ENCODE data around the gene PRKN. TPM values are rescaled to one million over a fixed set of nuclear protein-coding genes. Genes with fewer than 3 reads are reported as not detected.

Gene PRKN
- total and polyA plus RNA-seq, 2 donors (not counting 3 experiments of a cell fraction or from before 2014, with no cell fraction given), result 0.06 TPM; not detected in 1

- Histone ChIP-seq H4K20me1 (replicated peaks; ENCODE audit: control insufficient read depth, extremely low read depth, insufficient read depth, low read length) (no peaks in the 10 kb centered on the region), H3K4me3 (replicated peaks in 1 of 3; ENCODE audit: insufficient read depth in 1 of 3, low read depth in 1 of 3, low read length in 3 of 3) (no peak overlapping the region), H3K27me3 (ENCODE audit: control insufficient read depth in 2 of 2, insufficient read depth in 2 of 2, low read length in 2 of 2) (no peaks in the 10 kb centered on the region), H3K36me3 (ENCODE audit: control insufficient read depth in 2 of 2, extremely low read depth in 1 of 2, insufficient read depth in 2 of 2, low read length in 2 of 2) (no peaks in the 10 kb centered on the region), H3K4me2 (ENCODE audit: insufficient read depth, low read length) (no peak overlapping the region), H3K9ac (replicated peaks; ENCODE audit: extremely low read depth, insufficient read depth, low read length) (no peak overlapping the region), H3K9me3 (replicated peaks; ENCODE audit: control insufficient read depth, insufficient read depth, low read length) (no peaks in the 10 kb centered on the region), H2AFZ (ENCODE audit: low read depth, low read length) (no peak overlapping the region), H3K4me1 (ENCODE audit: control insufficient read depth, extremely low read depth, insufficient read depth, low read length) (no peaks in the 10 kb centered on the region), H3K27ac (ENCODE audit: insufficient read depth, low read depth, low read length) (no peak overlapping the region), H3K79me2 (ENCODE audit: control insufficient read depth, insufficient read depth, low read length) (no peaks in the 10 kb centered on the region), H3K9me1 (replicated peaks; ENCODE audit: control insufficient read depth, extremely low read depth, insufficient read depth, low read length) (no peaks in the 10 kb centered on the region)
- no TSS peak for BruUV-seq (replicated peaks)
- TF ChIP-seq JUN (IDR thresholded peaks at IDR 0.05; ENCODE audit: borderline replicate concordance, insufficient read depth, insufficient read length, low read depth), result no peak
- no peak for TF ChIP-seq POLR2AphosphoS5 (IDR thresholded peaks at IDR 0.05; ENCODE audit: insufficient read depth, low read depth, low read length)
- TF ChIP-seq CTCF (IDR thresholded peaks at IDR 0.05; ENCODE audit: extremely low read depth in 1 of 2, insufficient read depth in 1 of 2, low read depth in 1 of 2, low read length in 2 of 2), result no peak
- no peak for TF ChIP-seq POLR2A (IDR thresholded peaks at IDR 0.05; ENCODE audit: low read depth, low read length)
- TF ChIP-seq MYC (IDR thresholded peaks at IDR 0.05; ENCODE audit: low read depth, low read length), result no peak
- no peak for TF ChIP-seq FOS (IDR thresholded peaks at IDR 0.05; ENCODE audit: borderline replicate concordance, insufficient read depth, low read length)
- TF ChIP-seq EZH2 (IDR thresholded peaks at IDR 0.05; ENCODE audit: borderline replicate concordance, low read depth, low read length, severe bottlenecking), result no peak
- no peak for TF ChIP-seq MAX (IDR thresholded peaks at IDR 0.05; ENCODE audit: insufficient read depth, insufficient read length)
- no peak for TF ChIP-seq GATA2 (IDR thresholded peaks at IDR 0.05; ENCODE audit: insufficient read depth, insufficient read length, low read depth, low read length)
- DNase-seq (ENCODE audit: low read depth, low spot score) (no peak), FAIRE-seq (no peak)
- ChIA-PET POLR2A (no interaction called here), CTCF (no interaction called here)
- dilution Hi-C loops (cut with MboI; ENCODE audit: extremely low pct_ligation_motif_present, low sequenced_read_pairs), result no loop called here
- intact Hi-C loops (cut with micrococcal nuclease), result no loop called here
These were observed 650.8 kb downstream of the PRKN start for GRCh38 chr6:162076816-162077215.

Data from endothelial cell of umbilical vein (primary cell).